Fibroblast of lung (primary cell): Measurements from ENCODE around the gene PIK3C2G. TPM values are rescaled to one million over a fixed set of nuclear protein-coding genes. Genes with fewer than 3 reads are reported as not detected.

Source experiments
- DNase-seq, 2 donors: peaks; one replicate each; pipeline versions ENCODE4 v3.0.0 to v3.0.0-alpha.2; 2010; ENCODE audit warnings: low read depth in 2 of 2
- H2AFZ ChIP-seq: 2 replicates; pipeline ENCODE4 v1.5.1; 2012; ENCODE audit warnings: low read length, control low read depth, inconsistent platforms
- H3K27ac ChIP-seq: 2 replicates; pipeline ENCODE4 v1.5.1; 2011; ENCODE audit warnings: low read length, control low read depth; ENCODE audit not compliant: insufficient read depth
- H3K27me3 ChIP-seq: 2 replicates; pipeline ENCODE4 v1.5.1; 2011; ENCODE audit warnings: mild to moderate bottlenecking, low read length; ENCODE audit not compliant: control insufficient read depth, insufficient read depth
- H3K36me3 ChIP-seq: 2 replicates; pipeline ENCODE4 v1.5.1; 2011; ENCODE audit warnings: low read length; ENCODE audit not compliant: control insufficient read depth, insufficient read depth
- H3K4me1 ChIP-seq: 2 replicates; pipeline ENCODE4 v1.5.1; 2011; ENCODE audit warnings: low read length; ENCODE audit not compliant: control insufficient read depth, insufficient read depth; ENCODE audit errors: extremely low read depth
- H3K4me2 ChIP-seq: 2 replicates; pipeline ENCODE4 v1.5.1; 2011; ENCODE audit warnings: low read length, control low read depth; ENCODE audit not compliant: insufficient read depth; ENCODE audit errors: extremely low read depth
- H3K4me3 ChIP-seq, 4 experiments: fragments of 200-600 bp in 1 of 4; sonication (generic) in 1 of 4; replicated peaks in 1 of 4; 2 replicates each; pipeline ENCODE4 v1.5.1; 2011 to 2016; ENCODE audit warnings: low read length in 4 of 4, low read depth in 3 of 4, mild to moderate bottlenecking in 3 of 4, control low read depth in 2 of 4, inconsistent platforms in 1 of 4, mixed read lengths in 1 of 4; ENCODE audit not compliant: insufficient read depth in 1 of 4; ENCODE audit errors: control extremely low read depth in 1 of 4
- H3K79me2 ChIP-seq: 2 replicates; pipeline ENCODE4 v1.5.1; 2012; ENCODE audit warnings: mild to moderate bottlenecking, low read length, inconsistent platforms; ENCODE audit not compliant: control insufficient read depth, insufficient read depth
- H3K9ac ChIP-seq: 2 replicates; pipeline ENCODE4 v1.5.1; 2011; ENCODE audit warnings: mild to moderate bottlenecking, low read length, control low read depth; ENCODE audit not compliant: insufficient read depth
- H3K9me3 ChIP-seq: 2 replicates; pipeline ENCODE4 v1.5.1; 2012; ENCODE audit warnings: low read depth, low read length; ENCODE audit not compliant: control insufficient read depth, insufficient read depth
- H4K20me1 ChIP-seq: 2 replicates; pipeline ENCODE4 v1.5.1; 2011; ENCODE audit warnings: low read length; ENCODE audit not compliant: control insufficient read depth, insufficient read depth; ENCODE audit errors: extremely low read depth
- CTCF ChIP-seq, 2 donors: IDR thresholded peaks in 1 of 2; conservative IDR thresholded peaks in 1 of 2; 1 replicate in 1 of 2; 2 replicates in 1 of 2; pipeline ENCODE4 v1.5.1; 2011 to 2012; ENCODE audit warnings: low read length in 2 of 2, control low read depth in 1 of 2, inconsistent platforms in 1 of 2, low read depth in 1 of 2, mild to moderate bottlenecking in 1 of 2
- EZH2 ChIP-seq: IDR thresholded peaks from 2 replicates; pipeline ENCODE4 v1.5.1; 2012; ENCODE audit warnings: low read length, control low read depth, mild to moderate bottlenecking; ENCODE audit errors: missing control alignments
- polyA plus RNA-seq, 2 donors: library from polyadenylated mRNA; depleted of rRNA in 1 of 2; stranded (reverse) in 1 of 2; unstranded in 1 of 2; fragments of >200 nt; gene quantifications; 2 replicates each; pipeline ENCODE4 v1.2.1, GENCODE V29; 2011 to 2012; ENCODE audit warnings: missing spikeins in 1 of 2
- total RNA-seq: library from RNA; depleted of rRNA; stranded (reverse); fragments of >200 nt; gene quantifications from 2 replicates; pipeline ENCODE4 v1.2.1, GENCODE V29; 2014

The PIK3C2G gene
- total and polyA plus RNA-seq, 2 donors (not counting 1 experiment from before 2014, with no cell fraction given) = not detected

DNA sequence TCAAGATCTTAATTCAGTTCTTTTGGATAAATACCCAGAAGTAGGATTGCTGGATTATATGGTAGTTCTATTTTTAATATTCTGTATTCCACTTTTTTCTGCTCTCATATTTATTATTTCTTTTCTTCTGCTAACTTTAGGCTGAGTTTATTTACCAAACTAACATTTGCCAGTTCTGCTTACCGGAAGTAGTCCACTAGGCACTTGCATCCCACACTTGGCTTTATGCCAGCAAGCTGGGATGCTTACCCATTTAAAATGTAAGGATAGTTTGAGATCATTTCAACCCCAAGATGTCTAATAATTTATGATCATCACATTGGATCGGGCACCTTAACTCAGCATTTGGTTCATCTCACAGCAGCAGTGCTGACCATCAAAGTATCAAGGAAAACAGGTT, 96.8 kb downstream of the PIK3C2G start:
- TF ChIP-seq CTCF (conservative IDR thresholded peaks at IDR 0.05 in 1 of 2, IDR thresholded peaks at IDR 0.05 in 1 of 2; ENCODE audit: low read depth in 1 of 2, low read length in 2 of 2) (no peak), EZH2 (no peak)
- H3K36me3 ChIP-seq = no peaks in the 10 kb centered on the region
- H3K9me3 ChIP-seq = no peaks in the 10 kb centered on the region
- H3K4me1 ChIP-seq = no peaks in the 10 kb centered on the region
- no peak for DNase-seq
- no peaks in the 10 kb centered on the region for H3K79me2 ChIP-seq
- no peak overlapping the region for H3K4me2 ChIP-seq
- no peak overlapping the region for H3K4me3 ChIP-seq
- H4K20me1 ChIP-seq = no peaks in the 10 kb centered on the region
- no peaks in the 10 kb centered on the region for H3K27me3 ChIP-seq
- no peak overlapping the region for H2AFZ ChIP-seq
- no peak overlapping the region for H3K27ac ChIP-seq
- H3K9ac ChIP-seq = no peak overlapping the region

DNA sequence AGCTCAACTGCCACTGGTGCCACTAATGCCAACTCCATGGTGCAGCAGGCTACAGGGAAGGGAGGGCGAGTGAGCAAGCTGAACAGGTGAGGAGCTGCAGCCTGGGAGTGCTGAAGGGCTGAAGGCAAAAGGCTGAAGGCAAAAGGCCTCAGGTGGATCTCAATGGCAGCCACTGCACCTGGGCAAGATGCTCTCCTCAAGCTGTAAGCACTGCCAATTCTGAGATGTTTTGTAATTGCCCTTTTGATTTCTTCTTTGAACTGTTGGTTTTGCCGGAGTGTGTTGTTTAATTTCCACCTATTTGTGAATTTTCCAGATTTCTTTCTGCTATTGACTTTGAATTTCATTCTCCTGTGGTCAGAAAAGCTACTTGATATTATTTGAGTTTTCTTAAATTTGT, 97.6 kb downstream of the PIK3C2G start:
- Histone ChIP-seq H3K4me3 (no peak overlapping the region), H3K79me2 (no peaks in the 10 kb centered on the region), H3K27me3 (no peaks in the 10 kb centered on the region), H3K27ac (no peak overlapping the region), H4K20me1 (no peaks in the 10 kb centered on the region), H3K4me1 (no peaks in the 10 kb centered on the region), H3K36me3 (no peaks in the 10 kb centered on the region), H3K9ac (no peak overlapping the region), H3K9me3 (no peaks in the 10 kb centered on the region), H2AFZ (no peak overlapping the region), H3K4me2 (no peak overlapping the region)
- TF ChIP-seq EZH2 (no peak), CTCF (conservative IDR thresholded peaks at IDR 0.05 in 1 of 2, IDR thresholded peaks at IDR 0.05 in 1 of 2; ENCODE audit: low read depth in 1 of 2, low read length in 2 of 2) (no peak)
- no peak for DNase-seq

DNA sequence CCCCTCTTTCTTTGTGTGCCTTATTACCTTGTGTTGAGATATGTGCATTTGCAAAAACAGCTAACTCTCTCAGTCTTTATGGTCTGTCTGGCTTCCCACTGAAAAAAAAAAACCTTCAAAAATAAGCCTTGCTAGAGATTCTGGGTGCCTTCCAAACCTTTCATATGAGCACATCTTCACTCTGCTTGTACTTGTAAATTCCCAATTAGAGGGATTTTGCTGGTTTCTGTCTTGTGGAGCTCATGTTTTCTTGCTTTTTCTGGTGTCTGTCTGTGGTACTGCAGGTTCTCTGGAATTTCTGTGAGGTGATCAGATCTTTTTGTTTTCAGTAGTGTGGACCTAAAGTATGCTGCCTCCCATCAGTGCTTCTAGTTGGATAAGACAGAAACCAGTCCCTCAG, 100.1 kb downstream of the PIK3C2G start:
- Histone ChIP-seq H2AFZ (no peak overlapping the region), H3K4me1 (no peaks in the 10 kb centered on the region), H3K36me3 (no peaks in the 10 kb centered on the region), H3K9me3 (no peaks in the 10 kb centered on the region), H3K4me3 (no peak overlapping the region), H3K9ac (no peak overlapping the region), H3K4me2 (no peak overlapping the region), H3K79me2 (no peaks in the 10 kb centered on the region), H3K27me3 (no peaks in the 10 kb centered on the region), H3K27ac (no peak overlapping the region), H4K20me1 (no peaks in the 10 kb centered on the region)
- no peak for TF ChIP-seq CTCF (conservative IDR thresholded peaks at IDR 0.05 in 1 of 2, IDR thresholded peaks at IDR 0.05 in 1 of 2; ENCODE audit: low read depth in 1 of 2, low read length in 2 of 2)
- no peak for TF ChIP-seq EZH2
- no peak for DNase-seq
